B cell (primary cell): Measurements from ENCODE around the gene ZBTB48.

Experiments
- EZH2 ChIP-seq: IDR thresholded peaks from 2 replicates; pipeline ENCODE4 v1.6.1; 2012; ENCODE audit warnings: borderline replicate concordance, low read depth, mild to moderate bottlenecking, moderate library complexity, low read length; ENCODE audit not compliant: insufficient read depth, poor library complexity, severe bottlenecking
- TF ChIP-seq, protein P1 (sequence below): fragments of 200-600 bp; IDR thresholded peaks from one replicate; pipeline ENCODE4 v1.8.0; 2022; ENCODE audit warnings: antibody characterized with exemption, mild to moderate bottlenecking

DNA sequence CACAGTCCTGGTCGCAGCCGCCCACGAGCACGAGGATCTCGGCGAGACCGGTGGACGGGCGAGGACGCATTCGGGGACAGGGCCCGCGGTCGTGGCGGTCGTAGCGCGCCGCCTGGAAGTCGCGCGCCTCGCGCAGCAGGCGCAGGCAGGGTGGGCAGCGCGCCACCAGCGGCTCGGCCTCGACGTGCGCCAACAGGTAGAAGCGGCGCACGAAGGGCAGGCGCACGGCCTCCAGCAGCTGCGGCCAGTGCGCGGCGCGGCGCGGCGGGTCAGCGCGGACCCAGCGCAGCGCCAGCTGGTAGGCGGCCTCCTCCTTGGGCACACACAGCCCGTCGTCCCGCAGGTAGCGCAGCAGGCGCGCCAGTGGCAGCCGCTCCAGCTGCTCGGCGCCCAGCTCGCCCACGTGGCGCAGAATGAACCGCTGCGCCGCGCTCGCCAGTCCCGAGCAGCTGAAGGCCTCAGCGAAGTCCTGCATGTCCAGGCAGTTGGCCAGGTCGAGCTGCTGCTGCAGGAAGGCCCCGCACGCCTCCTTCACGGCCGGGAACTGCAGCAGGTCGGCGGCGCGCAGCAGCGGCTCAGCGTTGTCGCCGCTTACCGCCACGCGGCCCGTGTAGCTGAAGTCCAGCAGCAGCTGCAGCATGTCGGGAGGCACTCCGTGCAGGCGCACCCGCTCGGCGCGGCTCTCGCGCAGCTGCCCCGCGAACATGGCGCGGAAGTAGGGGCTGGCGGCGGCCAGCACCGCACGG lies 22.3 kb downstream of the ZBTB48 start:
- TF ChIP-seq, protein P1, sequence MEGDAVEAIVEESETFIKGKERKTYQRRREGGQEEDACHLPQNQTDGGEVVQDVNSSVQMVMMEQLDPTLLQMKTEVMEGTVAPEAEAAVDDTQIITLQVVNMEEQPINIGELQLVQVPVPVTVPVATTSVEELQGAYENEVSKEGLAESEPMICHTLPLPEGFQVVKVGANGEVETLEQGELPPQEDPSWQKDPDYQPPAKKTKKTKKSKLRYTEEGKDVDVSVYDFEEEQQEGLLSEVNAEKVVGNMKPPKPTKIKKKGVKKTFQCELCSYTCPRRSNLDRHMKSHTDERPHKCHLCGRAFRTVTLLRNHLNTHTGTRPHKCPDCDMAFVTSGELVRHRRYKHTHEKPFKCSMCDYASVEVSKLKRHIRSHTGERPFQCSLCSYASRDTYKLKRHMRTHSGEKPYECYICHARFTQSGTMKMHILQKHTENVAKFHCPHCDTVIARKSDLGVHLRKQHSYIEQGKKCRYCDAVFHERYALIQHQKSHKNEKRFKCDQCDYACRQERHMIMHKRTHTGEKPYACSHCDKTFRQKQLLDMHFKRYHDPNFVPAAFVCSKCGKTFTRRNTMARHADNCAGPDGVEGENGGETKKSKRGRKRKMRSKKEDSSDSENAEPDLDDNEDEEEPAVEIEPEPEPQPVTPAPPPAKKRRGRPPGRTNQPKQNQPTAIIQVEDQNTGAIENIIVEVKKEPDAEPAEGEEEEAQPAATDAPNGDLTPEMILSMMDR, result no peak
- TF ChIP-seq EZH2, result no peak
